Measurements from ENCODE around the gene MRPL30. TPM values are rescaled to one million over a fixed set of nuclear protein-coding genes. Genes with fewer than 3 reads are reported as not detected.
"Not testable (repeated sequence)": the region's sequence is repeated elsewhere in the genome, so short reads cannot be mapped to it uniquely, and the experiment has no call there.

The MRPL30 gene
- total RNA-seq = 10 to 100 TPM; 18.4 to 22.6 (median 21.2) TPM

DNA sequence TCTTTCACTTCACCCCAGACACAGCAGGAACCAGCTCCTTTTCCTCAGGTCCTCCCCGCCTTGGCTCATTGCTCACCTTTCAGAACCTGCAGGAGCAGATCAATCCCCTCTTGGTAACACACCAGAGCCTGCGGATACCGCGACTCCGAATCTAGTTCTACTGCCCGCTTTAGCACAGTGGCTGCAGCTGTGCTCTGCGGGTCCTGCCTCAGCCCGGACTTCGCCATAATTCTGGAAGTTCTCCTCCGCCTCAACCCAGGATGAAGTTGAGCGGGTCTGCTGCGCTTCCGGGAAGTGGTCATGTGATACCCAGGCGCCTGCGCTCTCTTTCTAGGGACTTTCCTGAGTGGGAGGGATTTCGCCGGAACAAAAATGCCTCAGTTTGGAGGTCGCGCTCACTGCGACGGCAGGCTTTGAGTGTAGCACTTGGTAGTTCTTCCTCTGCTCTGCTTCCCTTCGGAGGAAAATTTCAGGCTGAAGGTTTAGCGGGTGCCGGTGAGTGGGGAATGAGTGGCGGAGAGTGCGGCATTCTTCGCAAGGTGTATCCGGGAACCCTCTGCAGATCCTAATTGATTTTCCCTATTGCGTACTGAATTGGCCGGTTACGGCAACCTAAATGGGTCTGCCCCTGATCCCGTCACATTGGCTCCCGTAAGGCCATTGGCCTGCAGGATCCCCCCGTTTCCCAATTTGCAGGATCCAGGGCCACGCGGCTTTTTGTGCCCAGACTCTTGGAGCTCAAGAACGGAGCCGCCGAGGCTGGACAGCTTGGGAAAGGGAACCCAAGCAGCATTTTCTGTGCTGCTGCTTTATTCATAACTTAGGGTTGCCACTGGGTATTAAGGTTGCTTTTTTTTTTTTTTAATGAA, at the start of gene MRPL30, which contains the start of gene MITD1:
TSS of gene MRPL30 (plus strand) at position 430 of the 869 bp plus-strand sequence. CDS start 5,020 bp downstream, outside the sequence.
TSS of gene MITD1 (minus strand) at position 304 of the 869 bp plus-strand sequence. CDS start at position 227, 77 bp downstream.
- DNase-seq (ENCODE audit: low spot score) = peak; percentile 71
- peak; percentile 95 for ATAC-seq (ENCODE audit: low FRiP score)
- TF ChIP-seq, protein P1, sequence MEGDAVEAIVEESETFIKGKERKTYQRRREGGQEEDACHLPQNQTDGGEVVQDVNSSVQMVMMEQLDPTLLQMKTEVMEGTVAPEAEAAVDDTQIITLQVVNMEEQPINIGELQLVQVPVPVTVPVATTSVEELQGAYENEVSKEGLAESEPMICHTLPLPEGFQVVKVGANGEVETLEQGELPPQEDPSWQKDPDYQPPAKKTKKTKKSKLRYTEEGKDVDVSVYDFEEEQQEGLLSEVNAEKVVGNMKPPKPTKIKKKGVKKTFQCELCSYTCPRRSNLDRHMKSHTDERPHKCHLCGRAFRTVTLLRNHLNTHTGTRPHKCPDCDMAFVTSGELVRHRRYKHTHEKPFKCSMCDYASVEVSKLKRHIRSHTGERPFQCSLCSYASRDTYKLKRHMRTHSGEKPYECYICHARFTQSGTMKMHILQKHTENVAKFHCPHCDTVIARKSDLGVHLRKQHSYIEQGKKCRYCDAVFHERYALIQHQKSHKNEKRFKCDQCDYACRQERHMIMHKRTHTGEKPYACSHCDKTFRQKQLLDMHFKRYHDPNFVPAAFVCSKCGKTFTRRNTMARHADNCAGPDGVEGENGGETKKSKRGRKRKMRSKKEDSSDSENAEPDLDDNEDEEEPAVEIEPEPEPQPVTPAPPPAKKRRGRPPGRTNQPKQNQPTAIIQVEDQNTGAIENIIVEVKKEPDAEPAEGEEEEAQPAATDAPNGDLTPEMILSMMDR (IDR thresholded peaks at IDR 0.05) = no peak

DNA sequence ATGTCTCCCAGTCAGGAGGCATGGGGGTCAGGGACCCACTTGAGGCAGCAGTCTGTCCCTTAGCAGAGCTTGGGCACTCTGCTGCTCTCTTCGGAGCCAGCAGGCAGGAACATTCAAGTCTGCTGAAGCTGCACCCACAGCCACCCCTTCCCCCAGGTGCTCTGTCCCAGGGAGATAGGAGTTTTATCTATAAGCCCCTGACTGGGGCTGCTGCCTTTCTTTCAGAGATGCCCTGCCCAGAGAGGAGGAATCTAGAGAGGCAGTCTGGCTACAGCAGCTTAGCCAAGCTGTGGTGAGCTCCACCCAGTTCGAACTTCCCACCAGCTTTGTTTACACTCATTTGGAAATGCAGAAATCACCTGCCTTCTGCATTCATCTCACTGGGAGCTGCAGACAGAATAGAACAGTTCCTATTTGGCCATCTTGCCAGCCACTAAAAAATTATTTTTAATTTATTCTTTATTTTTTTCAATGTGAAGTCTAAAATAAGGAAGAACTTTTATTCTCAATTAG, 45.9 kb upstream of the MRPL30 start:
- not testable (repeated sequence) for DNase-seq (ENCODE audit: low spot score); ATAC-seq (ENCODE audit: low FRiP score)

DNA sequence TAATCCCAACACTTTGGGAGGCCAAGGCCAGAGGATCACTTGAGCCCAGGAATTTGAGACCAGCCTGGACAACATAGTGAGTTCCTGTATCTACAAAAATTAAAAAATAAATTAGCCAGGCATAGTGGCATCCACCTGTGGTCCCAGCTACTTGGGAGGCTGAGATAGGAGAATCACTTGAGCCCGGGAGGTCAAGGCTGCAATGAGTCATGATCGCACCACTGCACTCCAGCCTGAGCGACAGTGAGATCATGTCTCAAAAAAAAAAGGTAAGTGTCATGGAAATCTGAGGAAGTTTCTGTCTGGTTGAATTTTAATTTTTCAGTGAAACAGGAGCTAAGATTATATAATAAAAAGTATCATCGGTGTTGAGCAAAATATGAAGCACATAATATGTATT, 42.0 kb upstream of the MRPL30 start:
- no peak for ATAC-seq (ENCODE audit: low FRiP score)
- DNase-seq (ENCODE audit: low spot score) = no peak
- TF ChIP-seq, protein P1 (IDR thresholded peaks at IDR 0.05) = no peak

DNA sequence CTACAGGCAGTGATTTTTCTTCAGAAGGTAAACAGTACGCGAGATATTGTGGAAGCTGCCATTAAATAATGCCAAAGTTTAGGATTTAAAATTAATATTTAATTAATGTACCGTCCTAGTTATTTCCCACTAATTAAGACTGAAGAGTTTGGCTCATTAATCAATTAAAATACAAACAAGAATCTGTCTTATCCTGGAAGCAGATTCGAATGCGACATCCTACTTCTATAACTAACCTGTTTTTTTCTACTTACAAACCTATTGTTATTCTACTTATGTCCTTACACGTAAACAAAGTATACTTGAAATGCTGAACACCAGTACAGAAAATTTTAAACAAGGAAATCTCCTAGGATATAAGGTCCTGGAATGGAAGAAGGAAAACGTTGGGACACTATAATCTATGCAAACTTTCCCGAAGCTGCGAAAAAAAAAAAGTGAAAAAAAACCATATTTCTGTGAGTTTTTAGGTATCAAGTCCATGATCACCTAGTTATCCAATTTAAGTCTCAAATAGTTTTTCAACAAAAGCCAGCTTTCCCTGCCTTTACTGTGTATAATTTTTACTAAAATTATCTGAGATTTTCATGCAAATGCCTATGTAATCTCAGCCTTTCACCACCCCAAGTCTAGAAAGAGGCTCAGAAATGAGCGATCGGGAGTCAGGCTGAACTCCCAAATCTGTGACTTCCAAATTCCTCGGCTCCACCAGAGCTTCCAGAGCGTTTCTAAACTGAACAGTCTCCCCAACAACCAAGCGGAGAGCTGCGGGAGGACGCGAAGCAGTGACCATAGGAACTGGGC, 40.7 kb upstream of the MRPL30 start:
- ATAC-seq (ENCODE audit: low FRiP score) (no peak), DNase-seq (ENCODE audit: low spot score) (no peak)
- TF ChIP-seq, protein P1 (IDR thresholded peaks at IDR 0.05) = no peak

DNA sequence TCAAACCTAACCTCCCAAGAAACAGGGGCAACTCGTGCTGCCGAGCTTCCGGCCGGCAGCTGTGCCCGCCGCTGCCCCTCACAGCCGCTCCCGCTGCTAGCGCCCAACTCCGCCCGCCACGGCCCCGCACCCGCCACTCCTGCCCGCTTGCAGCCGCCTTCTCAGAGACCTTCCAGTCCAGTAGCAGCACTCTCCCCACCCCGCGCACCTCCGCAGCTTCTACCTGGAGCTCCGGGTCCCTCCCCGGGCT, 40.2 kb upstream of the MRPL30 start:
- ATAC-seq (ENCODE audit: low FRiP score) = peak; percentile 70
- no peak for DNase-seq (ENCODE audit: low spot score)
- TF ChIP-seq, protein P1 (IDR thresholded peaks at IDR 0.05) = no peak

DNA sequence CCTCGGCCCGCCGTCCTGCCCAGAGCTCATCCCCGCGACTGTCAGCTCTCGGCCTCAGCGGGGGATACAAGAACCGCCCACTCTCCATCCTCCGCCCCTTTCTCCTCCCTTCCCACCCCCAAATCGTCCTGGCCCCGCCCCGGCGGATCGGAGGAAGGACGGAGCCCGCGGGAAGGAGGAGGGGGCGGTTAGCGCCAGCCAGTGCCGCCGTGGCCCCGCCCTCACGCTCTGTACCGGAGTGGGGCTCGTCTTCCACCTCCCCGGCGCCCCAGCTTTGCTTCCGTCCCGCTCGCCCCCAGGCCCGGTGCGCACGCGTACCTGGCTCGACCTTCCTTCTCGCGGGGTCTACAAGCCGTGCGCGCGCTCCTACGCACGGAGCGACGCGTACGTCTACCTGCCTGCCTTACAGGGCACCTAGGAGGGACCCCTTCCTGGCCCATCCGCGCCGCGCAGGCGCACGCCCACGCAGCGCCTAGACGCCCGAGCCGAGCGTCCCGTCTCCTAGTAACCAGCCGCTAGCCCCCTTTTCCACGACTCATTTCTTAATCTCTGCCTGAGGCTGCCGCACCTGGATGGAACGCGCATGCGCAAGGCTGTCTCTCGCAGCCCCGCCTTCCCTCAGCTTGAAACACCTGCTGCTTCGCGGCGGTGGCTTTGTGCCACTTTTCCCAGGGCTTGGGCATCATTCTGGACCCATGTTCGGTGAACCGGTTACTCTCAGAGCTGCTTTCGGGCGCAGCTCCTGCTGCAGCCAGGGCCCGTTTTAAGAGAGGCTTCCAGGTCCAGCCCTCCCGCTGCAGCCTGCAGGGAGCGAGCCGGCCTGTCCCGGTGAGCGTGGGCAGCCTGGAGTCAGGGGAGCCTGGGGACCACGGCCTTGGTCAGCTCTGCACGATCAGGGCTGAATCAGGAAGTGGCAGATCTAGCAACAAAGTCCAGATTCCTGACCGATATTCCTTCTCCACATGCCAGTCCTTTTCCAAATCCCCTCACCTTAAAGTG, 39.6 kb upstream of the MRPL30 start, which contains the start of gene C2orf15:
TSS of gene C2orf15 (plus strand) at position 598 of the 999 bp plus-strand sequence. CDS start 8,852 bp downstream, outside the sequence.
- TF ChIP-seq, protein P1 (IDR thresholded peaks at IDR 0.05) = no peak
- DNase-seq (ENCODE audit: low spot score) (peak; percentile 90), ATAC-seq (ENCODE audit: low FRiP score) (peak; percentile 97)

Data from omental fat pad (tissue), 4 donors.